WTC11 (cell line): ENCODE measurements around the gene KIAA0232.

Source experiments
- ATF6 ChIP-seq: sonication (generic); formaldehyde crosslinking; IDR thresholded peaks from 2 replicates; pipeline ENCODE4 v1.8.1; 2023; ENCODE audit warnings: mild to moderate bottlenecking, missing genetic modification reagents
- CBFB ChIP-seq: sonication (generic); formaldehyde crosslinking; IDR thresholded peaks from 2 replicates; pipeline ENCODE4 v1.8.1; 2022; ENCODE audit warnings: mild to moderate bottlenecking, low read depth, missing genetic modification reagents
- CREB1 ChIP-seq: sonication (generic); formaldehyde crosslinking; IDR thresholded peaks from 2 replicates; pipeline ENCODE4 v1.8.0; 2023; ENCODE audit warnings: mild to moderate bottlenecking, missing genetic modification reagents
- CTCF ChIP-seq: fragments of 200-600 bp; IDR thresholded peaks from 2 replicates; pipeline ENCODE4 v1.8.0; 2022; ENCODE audit warnings: antibody characterized with exemption
- ESRRA ChIP-seq: sonication (generic); formaldehyde crosslinking; IDR thresholded peaks from 2 replicates; pipeline ENCODE4 v1.8.1; 2022; ENCODE audit warnings: mild to moderate bottlenecking, missing genetic modification reagents, borderline replicate concordance
- FOXK1 ChIP-seq: sonication (generic); formaldehyde crosslinking; IDR thresholded peaks from 2 replicates; pipeline ENCODE4 v1.8.0; 2022; ENCODE audit warnings: mild to moderate bottlenecking, moderate library complexity, missing genetic modification reagents
- FOXP1 ChIP-seq: sonication (generic); formaldehyde crosslinking; IDR thresholded peaks from 2 replicates; pipeline ENCODE4 v1.8.0; 2022; ENCODE audit warnings: missing genetic modification reagents, mild to moderate bottlenecking, moderate library complexity, borderline replicate concordance
- FOXP4 ChIP-seq: sonication (generic); formaldehyde crosslinking; IDR thresholded peaks from 2 replicates; pipeline ENCODE4 v1.8.0; 2022; ENCODE audit warnings: mild to moderate bottlenecking, missing genetic modification reagents
- HMGXB4 ChIP-seq: sonication (generic); formaldehyde crosslinking; IDR thresholded peaks from 2 replicates; pipeline ENCODE4 v1.8.1; 2023; ENCODE audit warnings: mild to moderate bottlenecking, moderate library complexity, missing genetic modification reagents
- MAX ChIP-seq: sonication (generic); formaldehyde crosslinking; IDR thresholded peaks from 2 replicates; pipeline ENCODE4 v1.8.0; 2022; ENCODE audit warnings: mild to moderate bottlenecking, missing genetic modification reagents
- TEAD1 ChIP-seq: sonication (generic); formaldehyde crosslinking; IDR thresholded peaks from 2 replicates; pipeline ENCODE4 v1.8.0; 2022; ENCODE audit warnings: mild to moderate bottlenecking, missing genetic modification reagents
- TEAD4 ChIP-seq: sonication (generic); formaldehyde crosslinking; IDR thresholded peaks from 2 replicates; pipeline ENCODE4 v1.8.0; 2022; ENCODE audit warnings: mild to moderate bottlenecking, missing genetic modification reagents
- ZNF138 ChIP-seq: sonication (generic); formaldehyde crosslinking; conservative IDR thresholded peaks from 2 replicates; pipeline ENCODE4 v1.8.1; 2022; ENCODE audit warnings: mild to moderate bottlenecking, moderate library complexity, missing genetic modification reagents
- ZNF219 ChIP-seq: sonication (generic); formaldehyde crosslinking; IDR thresholded peaks from 2 replicates; pipeline ENCODE4 v1.8.0; 2023; ENCODE audit warnings: missing genetic modification reagents, mild to moderate bottlenecking, borderline replicate concordance

GRCh38 chr4:6848717-6849305 is 66.3 kb downstream of the KIAA0232 start:
- TF ChIP-seq CTCF (no peak), ESRRA (no peak), MAX (CRISPR knock-in tag) (no peak), FOXP1 (no peak), CREB1 (CRISPR knock-in tag) (no peak), ATF6 (CRISPR knock-in tag) (no peak), CBFB (CRISPR knock-in tag) (no peak), TEAD1 (CRISPR knock-in tag) (no peak), FOXK1 (no peak), HMGXB4 (no peak), ZNF219 (CRISPR knock-in tag) (no peak), TEAD4 (CRISPR knock-in tag) (no peak), FOXP4 (CRISPR knock-in tag) (no peak), ZNF138 (CRISPR knock-in tag) (no peak)
